GM23338 (cell line): ENCODE results near the gene CDK18. TPM values are rescaled to one million over a fixed set of nuclear protein-coding genes. Genes with fewer than 3 reads are reported as not detected.

Experiments used
- ATAC-seq: fragments of 200-7000 bp; cut with Tn5 transposase; 3 replicates; pipeline ENCODE4 v1.9.1; 2020
- DNase-seq: peaks from one replicate; pipeline ENCODE4 v3.0.0-alpha.2; 2015; ENCODE audit warnings: low spot score
- H2AFZ ChIP-seq: fragments of 200-600 bp; sonication (generic); 2 replicates; pipeline ENCODE4 v1.8.0; 2016; ENCODE audit warnings: antibody characterized with exemption, mild to moderate bottlenecking, moderate library complexity
- H3F3A ChIP-seq: fragments of 200-600 bp; sonication (generic); replicated peaks from 2 replicates; pipeline ENCODE4 v1.8.0; 2017; ENCODE audit warnings: antibody characterized with exemption, mixed run types, low read depth
- H3K27ac ChIP-seq: fragments of 200-600 bp; sonication (generic); 2 replicates; pipeline ENCODE4 v1.6.1; 2016; ENCODE audit warnings: low read depth
- H3K27me3 ChIP-seq: fragments of 200-600 bp; sonication (generic); 2 replicates; pipeline ENCODE4 v1.8.0; 2016; ENCODE audit warnings: mild to moderate bottlenecking, mixed run types, moderate library complexity; ENCODE audit not compliant: insufficient read depth
- H3K36me3 ChIP-seq: fragments of 200-600 bp; sonication (generic); 2 replicates; pipeline ENCODE4 v1.8.0; 2016; ENCODE audit warnings: mild to moderate bottlenecking; ENCODE audit not compliant: insufficient read depth
- H3K4me1 ChIP-seq: fragments of 200-600 bp; sonication (generic); 2 replicates; pipeline ENCODE4 v1.8.0; 2016; ENCODE audit warnings: mild to moderate bottlenecking, moderate library complexity; ENCODE audit not compliant: insufficient read depth
- H3K4me2 ChIP-seq: fragments of 200-600 bp; sonication (generic); 2 replicates; pipeline ENCODE4 v1.7.1; 2017; ENCODE audit warnings: mixed run types
- H3K4me3 ChIP-seq: fragments of 200-600 bp; sonication (generic); 2 replicates; pipeline ENCODE4 v1.6.1; 2016; ENCODE audit warnings: mixed run types
- H3K79me2 ChIP-seq: fragments of 200-600 bp; sonication (generic); replicated peaks from 2 replicates; pipeline ENCODE4 v1.8.0; 2017; ENCODE audit warnings: mild to moderate bottlenecking; ENCODE audit not compliant: insufficient read depth
- H3K9me2 ChIP-seq: fragments of 200-600 bp; sonication (generic); 2 replicates; pipeline ENCODE4 v1.8.0; 2017; ENCODE audit not compliant: insufficient read depth
- H4K20me1 ChIP-seq: fragments of 200-600 bp; sonication (generic); replicated peaks from 2 replicates; pipeline ENCODE4 v1.8.0; 2017; ENCODE audit warnings: mild to moderate bottlenecking; ENCODE audit not compliant: insufficient read depth
- H3K27ac Mint-ChIP-seq: 2 replicates; pipeline ENCODE4 v1.8.0; 2020; ENCODE audit warnings: inconsistent platforms, mild to moderate bottlenecking, moderate library complexity, mixed read lengths
- H3K27me3 Mint-ChIP-seq: 3 replicates; pipeline ENCODE4 v1.8.0; 2022; ENCODE audit warnings: low read depth, mild to moderate bottlenecking, moderate library complexity, mixed read lengths, inconsistent platforms; ENCODE audit not compliant: insufficient read depth, poor library complexity
- H3K36me3 Mint-ChIP-seq: 3 replicates; pipeline ENCODE4 v1.8.0; 2021; ENCODE audit warnings: low read depth, mild to moderate bottlenecking, inconsistent platforms, moderate library complexity, mixed read lengths
- H3K4me1 Mint-ChIP-seq: 3 replicates; pipeline ENCODE4 v1.8.0; 2020; ENCODE audit warnings: mild to moderate bottlenecking, inconsistent platforms, mixed read lengths
- H3K4me3 Mint-ChIP-seq: 3 replicates; pipeline ENCODE4 v1.8.0; 2021; ENCODE audit warnings: moderate library complexity, mild to moderate bottlenecking, inconsistent platforms, mixed read lengths
- H3K9me3 Mint-ChIP-seq: 3 replicates; pipeline ENCODE4 v1.8.0; 2020; ENCODE audit warnings: moderate library complexity, mild to moderate bottlenecking, inconsistent platforms, mixed read lengths
- CREB1 ChIP-seq: fragments of 250-450 bp; sonication (Bioruptor Pico); IDR thresholded peaks from 2 replicates; pipeline ENCODE4 v1.5.0; 2020; ENCODE audit warnings: low read depth, mild to moderate bottlenecking, moderate library complexity
- EZH2 ChIP-seq: fragments of 200-600 bp; sonication (generic); IDR thresholded peaks from one replicate; pipeline ENCODE4 v1.8.0; 2017; ENCODE audit warnings: antibody characterized with exemption, mild to moderate bottlenecking, low read depth; ENCODE audit not compliant: unreplicated experiment
- EZH2phosphoT487 ChIP-seq: fragments of 200-600 bp; sonication (generic); IDR thresholded peaks from one replicate; pipeline ENCODE4 v1.8.1; 2018; ENCODE audit warnings: antibody characterized with exemption; ENCODE audit not compliant: unreplicated experiment
- JUNB ChIP-seq: IDR thresholded peaks from one replicate; pipeline ENCODE4 v1.6.1; 2016; ENCODE audit warnings: antibody characterized with exemption; ENCODE audit not compliant: unreplicated experiment
- NANOG ChIP-seq: IDR thresholded peaks from 2 replicates; pipeline ENCODE4 v1.6.1; 2016; ENCODE audit warnings: antibody characterized with exemption, borderline replicate concordance
- STAT1 ChIP-seq: IDR thresholded peaks from one replicate; pipeline ENCODE4 v1.6.1; 2016; ENCODE audit warnings: antibody characterized with exemption; ENCODE audit not compliant: unreplicated experiment
- ZNF114 ChIP-seq: fragments of 250-450 bp; sonication (Bioruptor Pico); IDR thresholded peaks from 2 replicates; pipeline ENCODE4 v1.5.0; 2020; ENCODE audit warnings: mild to moderate bottlenecking, moderate library complexity
- polyA plus RNA-seq: library from polyadenylated mRNA; unstranded; fragments of >200 nt; fragmentation: Nextera tagmentation; extraction: Ambion mirVana; gene quantifications from 2 replicates; pipeline ENCODE4 v1.2.1, GENCODE V29; 2016
- total RNA-seq: library from RNA; depleted of rRNA; stranded (reverse); fragments of >200 nt; shearing (Covaris generic); gene quantifications from 2 replicates; pipeline ENCODE4 v1.2.3, GENCODE V29; 2014
- TF ChIP-seq, protein P1 (sequence below): IDR thresholded peaks from 2 replicates; pipeline ENCODE4 v1.6.1; 2016; ENCODE audit warnings: antibody characterized with exemption
- TF ChIP-seq, protein P2 (sequence below): fragments of 250-450 bp; sonication (Bioruptor Pico); IDR thresholded peaks from 2 replicates; pipeline ENCODE4 v1.5.0; 2020; ENCODE audit warnings: mild to moderate bottlenecking, moderate library complexity

Gene CDK18
- total and polyA plus RNA-seq, 2 experiments from 2014 or later, result 21.1 to 46.5 TPM

DNA sequence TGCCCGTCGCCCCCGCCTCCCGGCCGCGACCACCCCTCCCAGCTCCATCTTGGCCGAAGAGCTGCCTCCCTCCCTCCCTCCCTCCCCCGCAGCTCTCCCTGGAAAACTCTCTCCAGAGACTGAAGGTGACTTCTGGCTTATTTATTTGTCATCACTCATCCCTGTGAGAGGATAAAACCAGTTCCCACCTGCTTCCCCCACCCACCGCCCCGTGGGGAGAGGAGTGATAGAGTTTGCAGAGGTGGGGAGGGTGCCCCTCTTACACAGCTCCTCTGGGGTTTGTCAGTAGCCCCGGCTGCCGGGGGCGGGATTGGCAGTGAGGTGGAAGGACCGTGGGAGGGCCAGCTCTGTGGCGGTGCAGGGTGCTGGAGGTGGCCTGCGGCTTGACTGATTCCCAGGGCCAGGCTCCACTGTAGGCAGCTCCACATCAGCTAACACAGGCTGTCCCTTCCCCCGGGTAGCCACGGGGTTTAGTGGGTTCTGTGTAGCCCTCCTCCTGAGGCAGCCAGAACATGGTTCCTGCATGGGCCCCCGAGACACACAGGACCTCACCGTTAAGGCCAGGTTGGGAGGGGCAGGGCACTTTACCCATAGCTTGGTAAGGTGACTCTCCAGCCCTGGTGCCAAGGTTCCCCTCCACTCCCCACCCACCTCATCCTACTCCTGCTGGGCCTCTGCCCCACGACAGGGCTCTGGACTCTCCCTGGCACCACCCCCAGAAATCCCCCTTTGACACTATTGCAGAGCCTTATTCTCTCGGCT is 65.1 kb downstream of the CDK18 start:
- Histone ChIP-seq H3F3A (0 out of 2 replicates have a peak, but pooled peaks cover 5% of the 10 kb centered on the region), H3K36me3 (no peaks in the 10 kb centered on the region), H3K27ac (no peak overlapping the region), H3K4me3 (peak overlapping the region; percentile 61; the same call in 1 of the 2 replicates), H3K27me3 (peaks cover 72% of the 10 kb centered on the region), H3K4me1 (peaks cover 11% of the 10 kb centered on the region), H3K9me2 (no peaks in the 10 kb centered on the region), H3K4me2 (peak overlapping the region; percentile 69), H3K79me2 (no peaks in the 10 kb centered on the region), H2AFZ (no peak overlapping the region), H4K20me1 (no peaks in the 10 kb centered on the region)
- Mint-ChIP-seq H3K27ac (no peak overlapping the region), H3K9me3 (no peaks in the 10 kb centered on the region), H3K4me1 (peaks cover 17% of the 10 kb centered on the region), H3K27me3 (peaks cover 45% of the 10 kb centered on the region), H3K4me3 (peak overlapping the region; percentile 60), H3K36me3 (no peaks in the 10 kb centered on the region)
- DNase-seq (peak; percentile 9), ATAC-seq (peak; percentile 23)
- peak; percentile 44 for TF ChIP-seq EZH2
- TF ChIP-seq, protein P1, sequence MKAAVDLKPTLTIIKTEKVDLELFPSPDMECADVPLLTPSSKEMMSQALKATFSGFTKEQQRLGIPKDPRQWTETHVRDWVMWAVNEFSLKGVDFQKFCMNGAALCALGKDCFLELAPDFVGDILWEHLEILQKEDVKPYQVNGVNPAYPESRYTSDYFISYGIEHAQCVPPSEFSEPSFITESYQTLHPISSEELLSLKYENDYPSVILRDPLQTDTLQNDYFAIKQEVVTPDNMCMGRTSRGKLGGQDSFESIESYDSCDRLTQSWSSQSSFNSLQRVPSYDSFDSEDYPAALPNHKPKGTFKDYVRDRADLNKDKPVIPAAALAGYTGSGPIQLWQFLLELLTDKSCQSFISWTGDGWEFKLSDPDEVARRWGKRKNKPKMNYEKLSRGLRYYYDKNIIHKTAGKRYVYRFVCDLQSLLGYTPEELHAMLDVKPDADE, result no peak

DNA sequence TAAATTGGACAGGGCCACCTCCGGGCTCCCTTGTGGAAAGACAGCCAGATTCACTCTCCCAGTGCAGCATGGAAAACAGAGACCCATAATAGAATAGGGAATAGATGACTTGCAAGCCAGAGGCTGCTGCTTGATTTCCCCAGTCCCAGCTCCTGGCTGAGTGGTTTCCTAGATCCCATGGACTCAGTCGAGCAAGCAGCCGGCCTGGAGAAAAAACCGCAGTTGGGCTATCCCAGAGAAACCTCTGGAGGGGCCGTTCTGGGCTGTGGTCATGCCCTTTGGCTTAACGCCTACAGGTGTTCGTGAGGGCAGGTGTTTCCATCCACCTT is 65.7 kb downstream of the CDK18 start:
- Histone ChIP-seq H3K4me1 (peaks cover 11% of the 10 kb centered on the region), H2AFZ (no peak overlapping the region), H3K9me2 (no peaks in the 10 kb centered on the region), H3K4me2 (no peak overlapping the region), H3K27ac (no peak overlapping the region), H4K20me1 (no peaks in the 10 kb centered on the region), H3F3A (0 out of 2 replicates have a peak, but pooled peaks cover 5% of the 10 kb centered on the region), H3K4me3 (no peak overlapping the region), H3K36me3 (no peaks in the 10 kb centered on the region), H3K79me2 (no peaks in the 10 kb centered on the region), H3K27me3 (peaks cover 72% of the 10 kb centered on the region)
- no peak overlapping the region for H3K27ac Mint-ChIP-seq
- H3K9me3 Mint-ChIP-seq, result no peaks in the 10 kb centered on the region
- H3K4me1 Mint-ChIP-seq, result peaks cover 17% of the 10 kb centered on the region
- H3K27me3 Mint-ChIP-seq, result peaks cover 42% of the 10 kb centered on the region
- ATAC-seq (no peak), DNase-seq (no peak)
- no peaks in the 10 kb centered on the region for H3K36me3 Mint-ChIP-seq
- peak overlapping the region; percentile 53; the same call in 2 of the 3 replicates for H3K4me3 Mint-ChIP-seq
- no peak for TF ChIP-seq EZH2
- TF ChIP-seq STAT1, result no peak
- no peak for TF ChIP-seq CREB1 (CRISPR knock-in tag)
- TF ChIP-seq NANOG, result no peak
- TF ChIP-seq, protein P1, result no peak
- TF ChIP-seq, protein P2, sequence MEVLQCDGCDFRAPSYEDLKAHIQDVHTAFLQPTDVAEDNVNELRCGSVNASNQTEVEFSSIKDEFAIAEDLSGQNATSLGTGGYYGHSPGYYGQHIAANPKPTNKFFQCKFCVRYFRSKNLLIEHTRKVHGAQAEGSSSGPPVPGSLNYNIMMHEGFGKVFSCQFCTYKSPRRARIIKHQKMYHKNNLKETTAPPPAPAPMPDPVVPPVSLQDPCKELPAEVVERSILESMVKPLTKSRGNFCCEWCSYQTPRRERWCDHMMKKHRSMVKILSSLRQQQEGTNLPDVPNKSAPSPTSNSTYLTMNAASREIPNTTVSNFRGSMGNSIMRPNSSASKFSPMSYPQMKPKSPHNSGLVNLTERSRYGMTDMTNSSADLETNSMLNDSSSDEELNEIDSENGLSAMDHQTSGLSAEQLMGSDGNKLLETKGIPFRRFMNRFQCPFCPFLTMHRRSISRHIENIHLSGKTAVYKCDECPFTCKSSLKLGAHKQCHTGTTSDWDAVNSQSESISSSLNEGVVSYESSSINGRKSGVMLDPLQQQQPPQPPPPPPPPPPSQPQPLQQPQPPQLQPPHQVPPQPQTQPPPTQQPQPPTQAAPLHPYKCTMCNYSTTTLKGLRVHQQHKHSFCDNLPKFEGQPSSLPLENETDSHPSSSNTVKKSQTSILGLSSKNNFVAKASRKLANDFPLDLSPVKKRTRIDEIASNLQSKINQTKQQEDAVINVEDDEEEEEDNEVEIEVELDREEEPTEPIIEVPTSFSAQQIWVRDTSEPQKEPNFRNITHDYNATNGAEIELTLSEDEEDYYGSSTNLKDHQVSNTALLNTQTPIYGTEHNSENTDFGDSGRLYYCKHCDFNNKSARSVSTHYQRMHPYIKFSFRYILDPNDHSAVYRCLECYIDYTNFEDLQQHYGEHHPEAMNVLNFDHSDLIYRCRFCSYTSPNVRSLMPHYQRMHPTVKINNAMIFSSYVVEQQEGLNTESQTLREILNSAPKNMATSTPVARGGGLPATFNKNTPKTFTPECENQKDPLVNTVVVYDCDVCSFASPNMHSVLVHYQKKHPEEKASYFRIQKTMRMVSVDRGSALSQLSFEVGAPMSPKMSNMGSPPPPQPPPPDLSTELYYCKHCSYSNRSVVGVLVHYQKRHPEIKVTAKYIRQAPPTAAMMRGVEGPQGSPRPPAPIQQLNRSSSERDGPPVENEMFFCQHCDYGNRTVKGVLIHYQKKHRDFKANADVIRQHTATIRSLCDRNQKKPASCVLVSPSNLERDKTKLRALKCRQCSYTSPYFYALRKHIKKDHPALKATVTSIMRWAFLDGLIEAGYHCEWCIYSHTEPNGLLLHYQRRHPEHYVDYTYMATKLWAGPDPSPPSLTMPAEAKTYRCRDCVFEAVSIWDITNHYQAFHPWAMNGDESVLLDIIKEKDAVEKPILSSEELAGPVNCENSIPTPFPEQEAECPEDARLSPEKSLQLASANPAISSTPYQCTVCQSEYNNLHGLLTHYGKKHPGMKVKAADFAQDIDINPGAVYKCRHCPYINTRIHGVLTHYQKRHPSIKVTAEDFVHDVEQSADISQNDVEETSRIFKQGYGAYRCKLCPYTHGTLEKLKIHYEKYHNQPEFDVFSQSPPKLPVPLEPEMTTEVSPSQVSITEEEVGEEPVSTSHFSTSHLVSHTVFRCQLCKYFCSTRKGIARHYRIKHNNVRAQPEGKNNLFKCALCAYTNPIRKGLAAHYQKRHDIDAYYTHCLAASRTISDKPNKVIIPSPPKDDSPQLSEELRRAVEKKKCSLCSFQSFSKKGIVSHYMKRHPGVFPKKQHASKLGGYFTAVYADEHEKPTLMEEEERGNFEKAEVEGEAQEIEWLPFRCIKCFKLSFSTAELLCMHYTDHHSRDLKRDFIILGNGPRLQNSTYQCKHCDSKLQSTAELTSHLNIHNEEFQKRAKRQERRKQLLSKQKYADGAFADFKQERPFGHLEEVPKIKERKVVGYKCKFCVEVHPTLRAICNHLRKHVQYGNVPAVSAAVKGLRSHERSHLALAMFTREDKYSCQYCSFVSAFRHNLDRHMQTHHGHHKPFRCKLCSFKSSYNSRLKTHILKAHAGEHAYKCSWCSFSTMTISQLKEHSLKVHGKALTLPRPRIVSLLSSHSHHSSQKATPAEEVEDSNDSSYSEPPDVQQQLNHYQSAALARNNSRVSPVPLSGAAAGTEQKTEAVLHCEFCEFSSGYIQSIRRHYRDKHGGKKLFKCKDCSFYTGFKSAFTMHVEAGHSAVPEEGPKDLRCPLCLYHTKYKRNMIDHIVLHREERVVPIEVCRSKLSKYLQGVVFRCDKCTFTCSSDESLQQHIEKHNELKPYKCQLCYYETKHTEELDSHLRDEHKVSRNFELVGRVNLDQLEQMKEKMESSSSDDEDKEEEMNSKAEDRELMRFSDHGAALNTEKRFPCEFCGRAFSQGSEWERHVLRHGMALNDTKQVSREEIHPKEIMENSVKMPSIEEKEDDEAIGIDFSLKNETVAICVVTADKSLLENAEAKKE, result no peak
- no peak for TF ChIP-seq JUNB
- TF ChIP-seq ZNF114 (CRISPR knock-in tag), result no peak
- no peak for TF ChIP-seq EZH2phosphoT487
